Hepatocyte (in vitro differentiated cells): ENCODE measurements around the gene NKD1.

Experiments
- EZH2 ChIP-seq: fragments of 200-600 bp; sonication (generic); IDR thresholded peaks from 2 replicates; pipeline ENCODE4 v1.6.1; 2016; ENCODE audit warnings: antibody characterized with exemption, mild to moderate bottlenecking, borderline replicate concordance
- EZH2phosphoT487 ChIP-seq: fragments of 200-600 bp; sonication (generic); IDR thresholded peaks from one replicate; pipeline ENCODE4 v1.6.1; 2018; ENCODE audit warnings: antibody characterized with exemption, mild to moderate bottlenecking, low read depth, moderate library complexity; ENCODE audit not compliant: unreplicated experiment, severe bottlenecking
- TF ChIP-seq, protein P1 (sequence below): fragments of 200-600 bp; sonication (generic); IDR thresholded peaks from 2 replicates; pipeline ENCODE4 v1.5.1; 2016; ENCODE audit warnings: antibody characterized with exemption, mild to moderate bottlenecking; ENCODE audit not compliant: poor library complexity

DNA sequence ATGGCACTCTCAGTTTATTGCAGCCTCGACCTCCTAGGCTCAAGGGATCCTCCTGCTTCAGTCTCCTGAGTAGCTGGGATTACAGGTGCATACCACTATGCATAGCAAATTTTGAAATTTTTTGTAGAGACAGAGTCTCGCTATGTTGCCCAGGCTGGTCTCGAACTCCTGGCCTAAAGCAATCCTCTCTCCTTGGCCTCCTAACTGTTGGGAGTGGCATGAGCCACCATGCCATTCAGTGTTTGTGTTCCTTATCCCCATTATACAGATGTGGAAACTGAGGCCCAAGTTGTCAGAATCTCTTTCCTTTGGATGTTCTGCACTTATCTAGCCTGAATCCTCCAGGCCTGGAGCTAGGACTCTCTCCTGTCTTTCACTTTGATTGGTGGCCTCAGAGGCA is 40.8 kb upstream of the NKD1 start:
- TF ChIP-seq, protein P1, sequence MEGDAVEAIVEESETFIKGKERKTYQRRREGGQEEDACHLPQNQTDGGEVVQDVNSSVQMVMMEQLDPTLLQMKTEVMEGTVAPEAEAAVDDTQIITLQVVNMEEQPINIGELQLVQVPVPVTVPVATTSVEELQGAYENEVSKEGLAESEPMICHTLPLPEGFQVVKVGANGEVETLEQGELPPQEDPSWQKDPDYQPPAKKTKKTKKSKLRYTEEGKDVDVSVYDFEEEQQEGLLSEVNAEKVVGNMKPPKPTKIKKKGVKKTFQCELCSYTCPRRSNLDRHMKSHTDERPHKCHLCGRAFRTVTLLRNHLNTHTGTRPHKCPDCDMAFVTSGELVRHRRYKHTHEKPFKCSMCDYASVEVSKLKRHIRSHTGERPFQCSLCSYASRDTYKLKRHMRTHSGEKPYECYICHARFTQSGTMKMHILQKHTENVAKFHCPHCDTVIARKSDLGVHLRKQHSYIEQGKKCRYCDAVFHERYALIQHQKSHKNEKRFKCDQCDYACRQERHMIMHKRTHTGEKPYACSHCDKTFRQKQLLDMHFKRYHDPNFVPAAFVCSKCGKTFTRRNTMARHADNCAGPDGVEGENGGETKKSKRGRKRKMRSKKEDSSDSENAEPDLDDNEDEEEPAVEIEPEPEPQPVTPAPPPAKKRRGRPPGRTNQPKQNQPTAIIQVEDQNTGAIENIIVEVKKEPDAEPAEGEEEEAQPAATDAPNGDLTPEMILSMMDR, result no peak
- TF ChIP-seq EZH2 (no peak), EZH2phosphoT487 (no peak)
